ENCODE results near the gene PARD3B.

Gene PARD3B

DNA sequence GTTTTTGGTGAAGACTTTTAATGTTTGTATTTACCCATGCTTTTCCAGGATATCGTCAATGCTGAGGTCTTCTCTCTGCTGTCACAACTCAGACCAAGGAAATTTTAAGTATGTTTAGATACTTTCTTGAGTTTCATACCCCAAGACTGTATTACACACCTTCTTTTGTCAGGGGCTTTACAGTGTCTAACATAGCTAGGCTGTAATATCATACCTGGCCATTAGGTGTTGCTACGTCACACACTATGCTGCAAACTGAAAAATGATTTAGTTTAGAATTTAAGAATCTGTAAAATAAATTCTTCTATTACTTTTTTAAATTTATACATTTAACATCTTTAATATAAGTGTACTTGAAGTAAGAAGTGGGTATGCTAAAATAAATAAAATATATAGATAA lies 778.7 kb downstream of the PARD3B start:
- ChIA-PET POLR2A (no interaction called here), CTCF (no interaction called here)
- DNase-seq = no peak
- Histone ChIP-seq H3K4me3 (ENCODE audit: control insufficient read depth in 1 of 7, extremely low read depth in 1 of 7, insufficient read depth in 4 of 7, low read depth in 2 of 7, low read length in 6 of 7) (no peak overlapping the region), H3K27ac (ENCODE audit: insufficient read depth in 1 of 2, low read depth in 1 of 2, low read length in 2 of 2, poor library complexity in 1 of 2, severe bottlenecking in 2 of 2) (no peak overlapping the region), H3K36me3 (ENCODE audit: control insufficient read depth in 4 of 4, insufficient read depth in 4 of 4, low read length in 3 of 4) (no peaks in the 10 kb centered on the region), H3K27me3 (replicated peaks in 2 of 5; ENCODE audit: control insufficient read depth in 4 of 5, insufficient read depth in 5 of 5, low read length in 4 of 5) (no peaks in the 10 kb centered on the region), H3K4me1 (ENCODE audit: control extremely low read depth in 1 of 4, control insufficient read depth in 4 of 4, insufficient read depth in 4 of 4, low read length in 3 of 4) (no peaks in the 10 kb centered on the region), H3K9me3 (ENCODE audit: control extremely low read depth in 1 of 5, control insufficient read depth in 4 of 5, insufficient read depth in 2 of 5, low read depth in 1 of 5, low read length in 4 of 5) (peaks cover 0 to 4% (median 0%) of the 10 kb centered on the region in 5 experiments)
- WGBS (ENCODE audit: insufficient coverage) = no CpG with 5 or more reads among the region's 2 CpGs

GRCh38 chr2:205324355-205324754 lies 779.1 kb downstream of the PARD3B start:
- Histone ChIP-seq H3K9me3 (ENCODE audit: control extremely low read depth in 1 of 5, control insufficient read depth in 4 of 5, insufficient read depth in 2 of 5, low read depth in 1 of 5, low read length in 4 of 5) (peaks cover 0 to 4% (median 0%) of the 10 kb centered on the region in 5 experiments), H3K27me3 (replicated peaks in 2 of 5; ENCODE audit: control insufficient read depth in 4 of 5, insufficient read depth in 5 of 5, low read length in 4 of 5) (no peaks in the 10 kb centered on the region), H3K27ac (ENCODE audit: insufficient read depth in 1 of 2, low read depth in 1 of 2, low read length in 2 of 2, poor library complexity in 1 of 2, severe bottlenecking in 2 of 2) (no peak overlapping the region), H3K4me3 (ENCODE audit: control insufficient read depth in 1 of 7, extremely low read depth in 1 of 7, insufficient read depth in 4 of 7, low read depth in 2 of 7, low read length in 6 of 7) (no peak overlapping the region), H3K4me1 (ENCODE audit: control extremely low read depth in 1 of 4, control insufficient read depth in 4 of 4, insufficient read depth in 4 of 4, low read length in 3 of 4) (no peaks in the 10 kb centered on the region), H3K36me3 (ENCODE audit: control insufficient read depth in 4 of 4, insufficient read depth in 4 of 4, low read length in 3 of 4) (no peaks in the 10 kb centered on the region)
- no peak for DNase-seq
- CTCF ChIA-PET = no interaction called here
- POLR2A ChIA-PET = no interaction called here

- 100% methylated on average over 1 of the region's 1 CpG for WGBS (ENCODE audit: insufficient coverage)
- Histone ChIP-seq H3K4me3 (ENCODE audit: control insufficient read depth in 1 of 7, extremely low read depth in 1 of 7, insufficient read depth in 4 of 7, low read depth in 2 of 7, low read length in 6 of 7) (no peak overlapping the region), H3K9me3 (ENCODE audit: control extremely low read depth in 1 of 5, control insufficient read depth in 4 of 5, insufficient read depth in 2 of 5, low read depth in 1 of 5, low read length in 4 of 5) (peaks cover 0 to 4% (median 0%) of the 10 kb centered on the region in 5 experiments), H3K27me3 (replicated peaks in 2 of 5; ENCODE audit: control insufficient read depth in 4 of 5, insufficient read depth in 5 of 5, low read length in 4 of 5) (no peaks in the 10 kb centered on the region), H3K4me1 (ENCODE audit: control extremely low read depth in 1 of 4, control insufficient read depth in 4 of 4, insufficient read depth in 4 of 4, low read length in 3 of 4) (no peaks in the 10 kb centered on the region), H3K36me3 (ENCODE audit: control insufficient read depth in 4 of 4, insufficient read depth in 4 of 4, low read length in 3 of 4) (no peaks in the 10 kb centered on the region), H3K27ac (ENCODE audit: insufficient read depth in 1 of 2, low read depth in 1 of 2, low read length in 2 of 2, poor library complexity in 1 of 2, severe bottlenecking in 2 of 2) (no peak overlapping the region)
- DNase-seq = no peak
- ChIA-PET CTCF (no interaction called here), POLR2A (no interaction called here)
Observed at GRCh38 chr2:205333351-205333750, 788.1 kb downstream of the PARD3B start.

GRCh38 chr2:205337274-205337673 lies 792.0 kb downstream of the PARD3B start:
- H3K27me3 ChIP-seq (replicated peaks in 2 of 5; ENCODE audit: control insufficient read depth in 4 of 5, insufficient read depth in 5 of 5, low read length in 4 of 5) = no peaks in the 10 kb centered on the region
- peaks cover 0 to 7% (median 0%) of the 10 kb centered on the region in 5 experiments for H3K9me3 ChIP-seq (ENCODE audit: control extremely low read depth in 1 of 5, control insufficient read depth in 4 of 5, insufficient read depth in 2 of 5, low read depth in 1 of 5, low read length in 4 of 5)
- DNase-seq = no peak
- H3K4me3 ChIP-seq (ENCODE audit: control insufficient read depth in 1 of 7, extremely low read depth in 1 of 7, insufficient read depth in 4 of 7, low read depth in 2 of 7, low read length in 6 of 7) = no peak overlapping the region
- H3K4me1 ChIP-seq (ENCODE audit: control extremely low read depth in 1 of 4, control insufficient read depth in 4 of 4, insufficient read depth in 4 of 4, low read length in 3 of 4) = no peaks in the 10 kb centered on the region
- H3K36me3 ChIP-seq (ENCODE audit: control insufficient read depth in 4 of 4, insufficient read depth in 4 of 4, low read length in 3 of 4) = no peaks in the 10 kb centered on the region
- H3K27ac ChIP-seq (ENCODE audit: insufficient read depth in 1 of 2, low read depth in 1 of 2, low read length in 2 of 2, poor library complexity in 1 of 2, severe bottlenecking in 2 of 2) = no peak overlapping the region
- CTCF ChIA-PET = no interaction called here
- POLR2A ChIA-PET = no interaction called here

DNA sequence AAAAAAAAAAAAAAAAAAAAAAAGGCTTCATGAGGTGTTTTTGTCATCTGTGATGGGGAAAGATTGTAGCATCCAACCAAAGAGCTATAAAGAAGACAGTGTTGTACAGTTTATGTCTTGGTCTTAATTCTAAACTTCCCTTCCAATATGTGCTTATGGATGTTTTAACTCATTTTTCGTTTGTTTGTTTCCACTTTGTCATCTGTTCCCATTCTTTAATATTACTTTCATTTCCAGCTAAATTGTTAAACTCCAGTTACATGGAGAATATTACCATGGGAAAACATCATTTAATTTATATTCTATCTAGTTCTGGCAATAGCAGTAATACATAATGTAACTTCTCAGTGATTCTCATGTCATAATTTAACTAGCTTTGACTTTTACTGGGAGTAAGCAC lies 792.9 kb downstream of the PARD3B start:
- H3K36me3 ChIP-seq (ENCODE audit: control insufficient read depth in 4 of 4, insufficient read depth in 4 of 4, low read length in 3 of 4) = no peaks in the 10 kb centered on the region
- H3K27me3 ChIP-seq (replicated peaks in 2 of 5; ENCODE audit: control insufficient read depth in 4 of 5, insufficient read depth in 5 of 5, low read length in 4 of 5) = no peaks in the 10 kb centered on the region
- H3K4me1 ChIP-seq (ENCODE audit: control extremely low read depth in 1 of 4, control insufficient read depth in 4 of 4, insufficient read depth in 4 of 4, low read length in 3 of 4) = no peaks in the 10 kb centered on the region
- peaks cover 0 to 7% (median 0%) of the 10 kb centered on the region in 5 experiments for H3K9me3 ChIP-seq (ENCODE audit: control extremely low read depth in 1 of 5, control insufficient read depth in 4 of 5, insufficient read depth in 2 of 5, low read depth in 1 of 5, low read length in 4 of 5)
- H3K27ac ChIP-seq (ENCODE audit: insufficient read depth in 1 of 2, low read depth in 1 of 2, low read length in 2 of 2, poor library complexity in 1 of 2, severe bottlenecking in 2 of 2) = no peak overlapping the region
- CTCF ChIA-PET = no interaction called here
- WGBS (ENCODE audit: insufficient coverage) = no CpG with 5 or more reads among the region's 1 CpG
- no peak overlapping the region for H3K4me3 ChIP-seq (ENCODE audit: control insufficient read depth in 1 of 7, extremely low read depth in 1 of 7, insufficient read depth in 4 of 7, low read depth in 2 of 7, low read length in 6 of 7)
- POLR2A ChIA-PET = no interaction called here
- DNase-seq = no peak

DNA sequence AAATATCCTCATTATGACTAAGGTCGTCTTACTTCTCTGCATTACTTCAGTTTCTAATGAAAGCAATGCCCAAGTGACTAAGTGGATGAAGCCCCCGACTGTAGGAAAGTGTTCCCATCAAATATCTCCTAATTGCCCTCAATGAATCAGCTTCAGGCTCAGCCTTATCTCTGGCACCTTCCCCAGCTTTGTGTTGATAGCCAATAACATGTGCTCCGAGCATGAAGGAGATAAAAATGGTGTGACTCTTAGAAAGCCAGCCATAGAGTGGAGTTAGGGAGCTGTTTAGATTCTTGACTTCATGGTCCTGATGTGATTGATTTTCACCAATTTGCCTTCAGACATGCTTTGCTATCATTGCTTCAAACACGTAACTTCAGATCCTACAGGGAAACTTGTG lies 797.8 kb downstream of the PARD3B start:
- peaks cover 0 to 3% (median 0%) of the 10 kb centered on the region in 5 experiments for H3K9me3 ChIP-seq (ENCODE audit: control extremely low read depth in 1 of 5, control insufficient read depth in 4 of 5, insufficient read depth in 2 of 5, low read depth in 1 of 5, low read length in 4 of 5)
- no peaks in the 10 kb centered on the region for H3K4me1 ChIP-seq (ENCODE audit: control extremely low read depth in 1 of 4, control insufficient read depth in 4 of 4, insufficient read depth in 4 of 4, low read length in 3 of 4)
- no peaks in the 10 kb centered on the region for H3K36me3 ChIP-seq (ENCODE audit: control insufficient read depth in 4 of 4, insufficient read depth in 4 of 4, low read length in 3 of 4)
- H3K27me3 ChIP-seq (replicated peaks in 2 of 5; ENCODE audit: control insufficient read depth in 4 of 5, insufficient read depth in 5 of 5, low read length in 4 of 5) = no peaks in the 10 kb centered on the region
- no peak overlapping the region for H3K4me3 ChIP-seq (ENCODE audit: control insufficient read depth in 1 of 7, extremely low read depth in 1 of 7, insufficient read depth in 4 of 7, low read depth in 2 of 7, low read length in 6 of 7)
- POLR2A ChIA-PET = no interaction called here
- WGBS (ENCODE audit: insufficient coverage) = 95% methylated on average over 4 of the region's 4 CpGs
- H3K27ac ChIP-seq (ENCODE audit: insufficient read depth in 1 of 2, low read depth in 1 of 2, low read length in 2 of 2, poor library complexity in 1 of 2, severe bottlenecking in 2 of 2) = no peak overlapping the region
- DNase-seq = no peak
- CTCF ChIA-PET = interaction anchor here (0.6 kb wide), 1 partner anchor 813 kb away, joined by 3 read pairs; no protein-coding TSS in a partner anchor

DNA sequence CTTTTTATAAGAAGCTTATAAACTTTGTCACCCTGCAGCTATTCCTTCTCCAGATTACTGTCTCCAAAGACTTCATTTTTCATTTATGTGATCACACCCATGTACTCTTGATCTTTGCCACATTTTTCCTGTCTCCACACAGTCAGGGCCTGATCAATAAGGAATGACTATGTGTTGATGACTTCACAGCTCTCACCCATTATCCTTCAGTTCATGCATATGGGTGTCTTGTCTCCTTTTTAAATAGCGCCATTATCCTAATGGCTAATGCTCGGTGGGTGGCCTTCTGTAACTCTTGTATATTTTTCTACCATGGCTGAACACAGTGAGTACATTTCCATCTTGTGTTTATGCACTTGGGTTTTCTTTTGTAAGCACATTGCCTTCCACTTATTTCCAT lies 801.4 kb downstream of the PARD3B start:
- H3K27ac ChIP-seq (ENCODE audit: insufficient read depth in 1 of 2, low read depth in 1 of 2, low read length in 2 of 2, poor library complexity in 1 of 2, severe bottlenecking in 2 of 2) = no peak overlapping the region
- no peak overlapping the region for H3K4me3 ChIP-seq (ENCODE audit: control insufficient read depth in 1 of 7, extremely low read depth in 1 of 7, insufficient read depth in 4 of 7, low read depth in 2 of 7, low read length in 6 of 7)
- no peaks in the 10 kb centered on the region for H3K9me3 ChIP-seq (ENCODE audit: control extremely low read depth in 1 of 5, control insufficient read depth in 4 of 5, insufficient read depth in 2 of 5, low read depth in 1 of 5, low read length in 4 of 5)
- POLR2A ChIA-PET = no interaction called here
- no peaks in the 10 kb centered on the region for H3K4me1 ChIP-seq (ENCODE audit: control extremely low read depth in 1 of 4, control insufficient read depth in 4 of 4, insufficient read depth in 4 of 4, low read length in 3 of 4)
- no peaks in the 10 kb centered on the region for H3K36me3 ChIP-seq (ENCODE audit: control insufficient read depth in 4 of 4, insufficient read depth in 4 of 4, low read length in 3 of 4)
- no peak for DNase-seq
- no peaks in the 10 kb centered on the region for H3K27me3 ChIP-seq (replicated peaks in 2 of 5; ENCODE audit: control insufficient read depth in 4 of 5, insufficient read depth in 5 of 5, low read length in 4 of 5)
- WGBS (ENCODE audit: insufficient coverage) = 100% methylated on average over 1 of the region's 2 CpGs
- CTCF ChIA-PET = no interaction called here

GRCh38 chr2:205347899-205348298 lies 802.6 kb downstream of the PARD3B start:
- ChIA-PET CTCF (no interaction called here), POLR2A (no interaction called here)
- Histone ChIP-seq H3K9me3 (ENCODE audit: control extremely low read depth in 1 of 5, control insufficient read depth in 4 of 5, insufficient read depth in 2 of 5, low read depth in 1 of 5, low read length in 4 of 5) (no peaks in the 10 kb centered on the region), H3K4me1 (ENCODE audit: control extremely low read depth in 1 of 4, control insufficient read depth in 4 of 4, insufficient read depth in 4 of 4, low read length in 3 of 4) (no peaks in the 10 kb centered on the region), H3K36me3 (ENCODE audit: control insufficient read depth in 4 of 4, insufficient read depth in 4 of 4, low read length in 3 of 4) (no peaks in the 10 kb centered on the region), H3K4me3 (ENCODE audit: control insufficient read depth in 1 of 7, extremely low read depth in 1 of 7, insufficient read depth in 4 of 7, low read depth in 2 of 7, low read length in 6 of 7) (no peak overlapping the region), H3K27ac (ENCODE audit: insufficient read depth in 1 of 2, low read depth in 1 of 2, low read length in 2 of 2, poor library complexity in 1 of 2, severe bottlenecking in 2 of 2) (no peak overlapping the region), H3K27me3 (replicated peaks in 2 of 5; ENCODE audit: control insufficient read depth in 4 of 5, insufficient read depth in 5 of 5, low read length in 4 of 5) (no peaks in the 10 kb centered on the region)
- 88% methylated on average over 2 of the region's 2 CpGs for WGBS (ENCODE audit: insufficient coverage)
- no peak for DNase-seq
